Uterus (tissue), 4 donors: ENCODE results near the gene DIAPH2. TPM values are rescaled to one million over a fixed set of nuclear protein-coding genes. Genes with fewer than 3 reads are reported as not detected.

Source experiments
- DNase-seq, 2 donors: peaks; one replicate each; pipeline ENCODE4 v3.0.0-alpha.2; 2019 to 2020
- H3K27ac ChIP-seq, 2 donors: fragments of 200-600 bp; sonication (generic); 1 replicate in 1 of 2; 2 replicates in 1 of 2; pipeline ENCODE4 v1.5.1; 2016 to 2018
- H3K27me3 ChIP-seq, 2 donors: fragments of 200-600 bp; sonication (generic); one replicate each; pipeline ENCODE4 v1.5.1; 2018 to 2019; ENCODE audit warnings: control low read depth in 1 of 2
- H3K36me3 ChIP-seq, 2 donors: fragments of 200-600 bp; sonication (generic); one replicate each; pipeline ENCODE4 v1.5.1; 2019; ENCODE audit warnings: control low read depth in 1 of 2
- H3K4me1 ChIP-seq, 2 donors: fragments of 200-600 bp; sonication (generic); one replicate each; pipeline ENCODE4 v1.5.1; 2018 to 2019; ENCODE audit warnings: control low read depth in 1 of 2
- H3K4me3 ChIP-seq, 2 donors: fragments of 200-600 bp; sonication (generic); 1 replicate in 1 of 2; 2 replicates in 1 of 2; pipeline ENCODE4 v1.5.1; 2018 to 2019; ENCODE audit warnings: mild to moderate bottlenecking in 1 of 2
- H3K9me3 ChIP-seq, 2 donors: fragments of 200-600 bp; sonication (generic); one replicate each; pipeline ENCODE4 v1.5.1; 2019; ENCODE audit warnings: control low read depth in 1 of 2
- POLR2A ChIP-seq, 2 donors: fragments of 450-650 bp; IDR thresholded peaks; one replicate each; pipeline ENCODE4 v1.6.1; 2016; ENCODE audit warnings: antibody characterized with exemption in 2 of 2, mild to moderate bottlenecking in 1 of 2, moderate library complexity in 1 of 2
- intact Hi-C: fragments of 100-400 bp; cut with DNase I; formaldehyde crosslinking; loops from one replicate; pipeline ENCODE4 v1.15.1; 2023; ENCODE audit warnings: low total_unique reads
- total RNA-seq, 4 donors: library from RNA; depleted of rRNA in 3 of 4; stranded (reverse); fragments of >200 nt in 3 of 4; gene quantifications; one replicate each; pipeline versions ENCODE4 v1.1.0 to v1.2.4, GENCODE V29; 2014 to 2023
- TF ChIP-seq, protein P1 (sequence below), 4 experiments: fragments of 200-600 bp in 2 of 4; fragments of 450-650 bp in 2 of 4; sonication (generic) in 2 of 4; IDR thresholded peaks; one replicate each; pipeline ENCODE4 v1.5.1; 2016 to 2019; ENCODE audit warnings: antibody characterized with exemption in 4 of 4, mild to moderate bottlenecking in 2 of 4, moderate library complexity in 1 of 4
- donor health status: DM: yes; HTN: yes; CAD: no.

DIAPH2 gene
- total RNA-seq, 4 donors from 2014 or later: 16.7 to 41.5 (median 30.3) TPM

DNA sequence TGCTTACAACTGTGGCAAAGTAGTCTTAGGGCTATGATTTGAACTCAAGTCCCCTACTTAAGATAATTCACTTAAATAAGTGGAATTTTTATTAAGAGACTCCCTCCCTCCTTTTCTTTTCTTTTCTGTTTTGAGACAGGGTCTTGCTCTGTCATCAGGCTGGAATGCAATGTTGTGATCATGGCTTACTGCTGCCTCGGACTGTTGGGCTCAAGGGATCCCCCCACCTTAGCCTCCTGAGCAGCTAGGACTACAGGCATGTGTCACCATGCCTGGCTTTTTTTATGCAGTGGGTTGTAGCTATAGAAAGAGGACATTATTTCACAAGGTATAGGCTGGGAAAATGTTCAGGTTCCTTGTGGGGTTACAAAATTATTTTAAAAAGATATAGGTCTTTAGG lies 19.2 kb downstream of the DIAPH2 start:
- Histone ChIP-seq H3K27ac (no peak overlapping the region), H3K9me3 (no peaks in the 10 kb centered on the region), H3K36me3 (no peaks in the 10 kb centered on the region), H3K4me1 (no peaks in the 10 kb centered on the region), H3K4me3 (no peak overlapping the region), H3K27me3 (no peaks in the 10 kb centered on the region)
- no peak for DNase-seq
- TF ChIP-seq POLR2A (IDR thresholded peaks at IDR 0.05): no peak
- TF ChIP-seq, protein P1, sequence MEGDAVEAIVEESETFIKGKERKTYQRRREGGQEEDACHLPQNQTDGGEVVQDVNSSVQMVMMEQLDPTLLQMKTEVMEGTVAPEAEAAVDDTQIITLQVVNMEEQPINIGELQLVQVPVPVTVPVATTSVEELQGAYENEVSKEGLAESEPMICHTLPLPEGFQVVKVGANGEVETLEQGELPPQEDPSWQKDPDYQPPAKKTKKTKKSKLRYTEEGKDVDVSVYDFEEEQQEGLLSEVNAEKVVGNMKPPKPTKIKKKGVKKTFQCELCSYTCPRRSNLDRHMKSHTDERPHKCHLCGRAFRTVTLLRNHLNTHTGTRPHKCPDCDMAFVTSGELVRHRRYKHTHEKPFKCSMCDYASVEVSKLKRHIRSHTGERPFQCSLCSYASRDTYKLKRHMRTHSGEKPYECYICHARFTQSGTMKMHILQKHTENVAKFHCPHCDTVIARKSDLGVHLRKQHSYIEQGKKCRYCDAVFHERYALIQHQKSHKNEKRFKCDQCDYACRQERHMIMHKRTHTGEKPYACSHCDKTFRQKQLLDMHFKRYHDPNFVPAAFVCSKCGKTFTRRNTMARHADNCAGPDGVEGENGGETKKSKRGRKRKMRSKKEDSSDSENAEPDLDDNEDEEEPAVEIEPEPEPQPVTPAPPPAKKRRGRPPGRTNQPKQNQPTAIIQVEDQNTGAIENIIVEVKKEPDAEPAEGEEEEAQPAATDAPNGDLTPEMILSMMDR (IDR thresholded peaks at IDR 0.05): no peak
- intact Hi-C loops: no loop called here

DNA sequence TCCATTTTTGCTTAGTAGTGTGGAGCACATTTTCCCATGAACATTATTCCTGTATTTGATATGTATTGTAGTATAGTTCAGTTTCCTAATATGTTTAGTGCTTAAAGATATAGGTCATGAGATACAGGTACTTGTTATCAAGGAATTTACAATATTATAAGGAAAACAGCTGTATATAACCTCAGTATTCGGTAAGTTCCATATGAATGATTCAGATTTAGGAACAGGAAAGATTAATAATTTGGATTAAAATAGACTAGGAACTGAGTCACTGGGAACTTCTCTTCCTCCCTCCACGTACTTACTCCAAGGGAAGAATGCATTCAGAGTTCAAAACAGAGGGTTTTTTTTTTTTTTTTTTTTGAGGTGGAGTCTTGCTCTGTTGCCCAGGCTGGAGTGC lies 20.0 kb downstream of the DIAPH2 start:
- Histone ChIP-seq H3K4me3 (no peak overlapping the region), H3K9me3 (no peaks in the 10 kb centered on the region), H3K36me3 (no peaks in the 10 kb centered on the region), H3K27ac (no peak overlapping the region), H3K27me3 (no peaks in the 10 kb centered on the region), H3K4me1 (no peaks in the 10 kb centered on the region)
- no peak for TF ChIP-seq POLR2A (IDR thresholded peaks at IDR 0.05)
- TF ChIP-seq, protein P1 (IDR thresholded peaks at IDR 0.05): no peak
- intact Hi-C loops: no loop called here
- no peak for DNase-seq

DNA sequence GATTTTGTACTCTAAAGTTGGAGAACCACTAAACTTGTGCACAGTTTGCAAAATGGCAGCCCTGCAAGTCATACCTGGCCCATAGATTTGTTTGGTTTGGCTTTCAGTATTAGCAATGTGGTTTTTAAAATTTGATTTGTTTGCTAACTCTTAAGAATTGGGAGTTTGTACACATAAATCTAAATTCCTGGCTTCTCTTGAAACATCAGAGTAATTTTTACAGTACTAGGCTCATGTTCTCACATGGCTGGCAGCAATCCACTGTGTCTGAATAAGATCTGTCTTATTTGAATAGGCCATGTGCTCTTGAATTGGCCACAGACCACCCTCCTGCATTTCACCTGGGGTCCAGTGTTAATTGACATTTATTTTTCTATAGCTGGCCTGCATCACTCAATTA lies 21.3 kb downstream of the DIAPH2 start:
- Histone ChIP-seq H3K36me3 (no peaks in the 10 kb centered on the region), H3K9me3 (no peaks in the 10 kb centered on the region), H3K27me3 (no peaks in the 10 kb centered on the region), H3K4me1 (no peaks in the 10 kb centered on the region), H3K27ac (no peak overlapping the region), H3K4me3 (no peak overlapping the region)
- TF ChIP-seq, protein P1 (IDR thresholded peaks at IDR 0.05): no peak
- intact Hi-C loops: no loop called here
- DNase-seq: no peak

DNA sequence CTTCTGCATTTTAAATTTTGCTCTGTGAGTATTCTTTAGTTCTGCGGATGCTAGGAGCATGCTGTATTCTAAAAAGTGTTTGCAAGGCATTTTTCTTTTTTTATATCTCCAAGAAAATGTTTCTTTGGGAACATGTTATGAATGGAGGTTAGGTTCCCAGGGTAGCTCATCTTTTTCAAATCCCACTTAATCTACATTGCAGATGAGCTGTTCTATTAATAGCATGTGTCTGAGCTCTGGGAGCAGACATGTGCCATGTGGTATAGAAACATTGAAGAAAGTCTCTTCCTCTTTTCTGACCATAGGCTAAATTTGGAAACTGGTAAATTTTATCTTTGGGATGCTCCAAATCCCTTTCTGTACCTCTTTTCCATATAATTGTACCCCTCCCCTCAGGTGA lies 23.2 kb downstream of the DIAPH2 start:
- TF ChIP-seq, protein P1 (IDR thresholded peaks at IDR 0.05): no peak
- TF ChIP-seq POLR2A (IDR thresholded peaks at IDR 0.05): no peak
- Histone ChIP-seq H3K4me3 (no peak overlapping the region), H3K36me3 (no peaks in the 10 kb centered on the region), H3K27me3 (no peaks in the 10 kb centered on the region), H3K27ac (no peak overlapping the region), H3K4me1 (no peaks in the 10 kb centered on the region), H3K9me3 (no peaks in the 10 kb centered on the region)
- no peak for DNase-seq
- intact Hi-C loops: no loop called here

DNA sequence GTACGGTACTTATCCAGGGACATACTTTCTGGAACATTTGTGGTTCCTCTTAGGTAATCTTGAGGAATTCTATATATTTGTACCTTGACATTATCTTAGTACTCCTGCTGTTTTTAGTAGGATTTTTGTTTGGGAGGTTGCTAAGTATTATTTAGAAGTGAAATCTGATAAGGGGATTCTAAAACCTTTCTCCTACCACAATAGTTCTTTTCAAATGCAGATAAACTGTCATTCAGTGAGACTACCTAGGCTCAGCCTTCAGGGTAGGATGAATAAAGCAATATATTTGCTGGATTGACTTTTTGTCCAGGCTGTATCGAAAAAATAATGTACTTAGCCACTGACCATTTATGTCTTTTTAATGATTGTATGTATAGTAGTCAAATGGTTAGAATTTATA lies 25.4 kb downstream of the DIAPH2 start:
- Histone ChIP-seq H3K36me3 (no peaks in the 10 kb centered on the region), H3K27me3 (no peaks in the 10 kb centered on the region), H3K4me3 (no peak overlapping the region), H3K9me3 (no peaks in the 10 kb centered on the region), H3K4me1 (no peaks in the 10 kb centered on the region), H3K27ac (no peak overlapping the region)
- no peak for DNase-seq
- TF ChIP-seq, protein P1 (IDR thresholded peaks at IDR 0.05): no peak
- no peak for TF ChIP-seq POLR2A (IDR thresholded peaks at IDR 0.05)
- intact Hi-C loops: no loop called here
